GM12878 (cell line): ENCODE data around the gene SP3. TPM values are rescaled to one million over a fixed set of nuclear protein-coding genes. Genes with fewer than 3 reads are reported as not detected.
A peak's percentile ranks its signal among the peaks of the same experiment; 100 is the strongest.

Experiments
- ATAC-seq: fragments of 200-7000 bp; cut with Tn5 transposase; 3 replicates; pipeline ENCODE4 v1.9.1; 2020; ENCODE audit warnings: mild to moderate bottlenecking, moderate library complexity
- BruUV-seq: library from RNA; stranded (reverse); fragments of 400-500 nt; replicated peaks from 2 replicates; lab custom pipeline; 2021; lab: Mats Ljungman, UMichigan
- CTCF ChIA-PET: fragments of 300-600 bp; sonication (Branson Sonifier 250); formaldehyde crosslinking; extraction: SDS; loops from one replicate; lab custom pipeline; 2021; ENCODE audit warnings: inconsistent platforms; lab: Yijun Ruan, JAX
- POLR2A ChIA-PET: fragments of 350-600 bp; formaldehyde crosslinking; extraction: SDS; loops from one replicate; lab custom pipeline; 2021; ENCODE audit warnings: inconsistent platforms; lab: Charles Lee
- RAD21 ChIA-PET: fragments of 300-600 bp; sonication (Branson Sonifier 250); formaldehyde crosslinking; loops from one replicate; lab custom pipeline; 2023; ENCODE audit warnings: antibody characterized with exemption; ENCODE audit not compliant: unreplicated experiment; lab: Charles Lee
- SMC1A ChIA-PET: fragments of 300-600 bp; sonication (Branson Sonifier 250); formaldehyde crosslinking; loops from one replicate; lab custom pipeline; 2023; ENCODE audit not compliant: unreplicated experiment, uncharacterized antibody; lab: Charles Lee
- DNase-seq: peaks from one replicate; pipeline ENCODE4 v3.0.0-alpha.2; 2011; ENCODE audit warnings: low read depth, low spot score
- FAIRE-seq: peaks from 3 replicates; lab custom pipeline; 2011; peaks lifted over from hg19 to GRCh38; lab: Jason Lieb, UNC
- H2AFZ ChIP-seq: 2 replicates; pipeline ENCODE4 v1.6.0; 2011; ENCODE audit warnings: low read depth, low read length, control low read depth; ENCODE audit not compliant: control insufficient read depth
- H3K27ac ChIP-seq: 2 replicates; pipeline ENCODE4 v1.5.1; 2011; ENCODE audit warnings: control low read depth; ENCODE audit not compliant: control insufficient read depth, insufficient read depth
- H3K27me3 ChIP-seq, 2 experiments: replicated peaks in 1 of 2; 2 replicates each; pipeline versions ENCODE4 v1.6.0 to v1.6.1; 2011; ENCODE audit warnings: low read length in 1 of 2; ENCODE audit not compliant: control insufficient read depth in 2 of 2, insufficient read depth in 2 of 2
- H3K36me3 ChIP-seq, 2 experiments: 2 replicates each; pipeline ENCODE4 v1.5.1; 2011; ENCODE audit warnings: low read length in 1 of 2; ENCODE audit not compliant: control insufficient read depth in 2 of 2, insufficient read depth in 2 of 2
- H3K4me1 ChIP-seq: 2 replicates; pipeline ENCODE4 v1.6.1; 2011; ENCODE audit warnings: mild to moderate bottlenecking, low read length, moderate library complexity, mixed read lengths; ENCODE audit not compliant: control insufficient read depth, insufficient read depth
- H3K4me2 ChIP-seq: 2 replicates; pipeline ENCODE4 v1.6.0; 2011; ENCODE audit warnings: control low read depth; ENCODE audit not compliant: control insufficient read depth, insufficient read depth
- H3K4me3 ChIP-seq: fragments of 200-600 bp; sonication (generic); 2 replicates; pipeline ENCODE4 v1.5.1; 2016
- H3K79me2 ChIP-seq: 2 replicates; pipeline ENCODE4 v1.6.0; 2011; ENCODE audit warnings: low read length; ENCODE audit not compliant: control insufficient read depth, insufficient read depth
- H3K9ac ChIP-seq: 2 replicates; pipeline ENCODE4 v1.8.0; 2011; ENCODE audit warnings: low read length, control low read depth, mixed read lengths; ENCODE audit not compliant: control insufficient read depth, insufficient read depth
- H3K9me3 ChIP-seq: replicated peaks from 3 replicates; pipeline ENCODE4 v1.5.1; 2011; ENCODE audit warnings: mild to moderate bottlenecking, low read length; ENCODE audit not compliant: control insufficient read depth, insufficient read depth
- H4K20me1 ChIP-seq: 2 replicates; pipeline ENCODE4 v1.6.0; 2011; ENCODE audit not compliant: control insufficient read depth, insufficient read depth
- BACH1 ChIP-seq: fragments of 450-650 bp; IDR thresholded peaks from 2 replicates; pipeline ENCODE4 v1.6.1; 2017; ENCODE audit warnings: mild to moderate bottlenecking, borderline replicate concordance
- BHLHE40 ChIP-seq, 2 experiments: fragments of 450-650 bp in 1 of 2; IDR thresholded peaks; 2 replicates each; pipeline ENCODE4 v1.6.1; 2011 to 2017; ENCODE audit warnings: low read depth in 2 of 2, borderline replicate concordance in 1 of 2, improper control_type of control experiment in 1 of 2, low read length in 1 of 2, mild to moderate bottlenecking in 1 of 2
- CBX3 ChIP-seq: fragments of 200-600 bp; sonication (generic); IDR thresholded peaks from 2 replicates; pipeline ENCODE4 v1.6.1; 2016; ENCODE audit warnings: low read depth, borderline replicate concordance
- CHD4 ChIP-seq: fragments of 200-600 bp; sonication (generic); IDR thresholded peaks from 2 replicates; pipeline ENCODE4 v1.6.1; 2016; ENCODE audit warnings: mild to moderate bottlenecking
- ETV6 ChIP-seq, 2 experiments: fragments of 450-650 bp in 1 of 2; IDR thresholded peaks in 1 of 2; conservative IDR thresholded peaks in 1 of 2; 2 replicates each; pipeline ENCODE4 v1.6.1; 2014; ENCODE audit warnings: antibody characterized with exemption in 1 of 2, borderline replicate concordance in 1 of 2, low read depth in 1 of 2, mild to moderate bottlenecking in 1 of 2, moderate library complexity in 1 of 2
- FOXM1 ChIP-seq: IDR thresholded peaks from 2 replicates; pipeline ENCODE4 v1.6.1; 2012; ENCODE audit warnings: low read depth, mild to moderate bottlenecking, inconsistent platforms, low read length, moderate library complexity
- JUND ChIP-seq: IDR thresholded peaks from 2 replicates; pipeline ENCODE4 v1.6.1; 2012; ENCODE audit warnings: low read depth, mild to moderate bottlenecking, low read length, improper control_type of control experiment, moderate library complexity
- KAT2A ChIP-seq: conservative IDR thresholded peaks from 2 replicates; pipeline ENCODE4 v1.6.1; 2011; ENCODE audit warnings: low read depth, low read length; ENCODE audit not compliant: control insufficient read depth
- NR2C2 ChIP-seq: IDR thresholded peaks from 2 replicates; pipeline ENCODE4 v1.6.1; 2011; ENCODE audit warnings: borderline replicate concordance, low read depth; ENCODE audit not compliant: control insufficient read depth, insufficient read length
- PKNOX1 ChIP-seq: fragments of 450-650 bp; IDR thresholded peaks from 2 replicates; pipeline ENCODE4 v1.6.1; 2016; ENCODE audit warnings: mild to moderate bottlenecking
- SREBF2 ChIP-seq: IDR thresholded peaks from 2 replicates; pipeline ENCODE4 v1.6.1; 2012; ENCODE audit warnings: mild to moderate bottlenecking, low read length
- TCF7 ChIP-seq: IDR thresholded peaks from 2 replicates; pipeline ENCODE4 v1.6.1; 2014; ENCODE audit warnings: antibody characterized with exemption, borderline replicate concordance
- WGBS: methylation state at CpG from one replicate; pipeline ENCODE4 v1.1.6; 2016; ENCODE audit warnings: low lambda C conversion rate; ENCODE audit not compliant: insufficient replicate concordance, insufficient coverage; ENCODE audit errors: missing lambda C conversion rate; 5-methylcytosine and 5-hydroxymethylcytosine counted together
- in situ Hi-C: fragments of 300-500 bp; cut with MboI; formaldehyde crosslinking; loops from 9 replicates; pipeline ENCODE4 v1.14.3; 2018; ENCODE audit warnings: mixed read lengths
- intact Hi-C: fragments of 100-400 bp; cut with micrococcal nuclease; formaldehyde crosslinking; loops from one replicate; pipeline ENCODE4 v1.14.2; 2022; ENCODE audit not compliant: unreplicated experiment
- polyA plus RNA-seq, 11 experiments: library from polyadenylated mRNA; depleted of rRNA in 4 of 11; unstranded in 6 of 11; stranded (reverse) in 5 of 11; fragments of >200 nt; fragmentation: Nextera tagmentation in 4 of 11; fragmentation: Illumina TruSeq in 1 of 11; extraction: Ambion mirVana in 4 of 11; extraction: Trizol in 1 of 11; gene quantifications; 1 replicate in 1 of 11; 2 replicates in 10 of 11; pipeline versions ENCODE4 v1.2.1 to v1.2.3, GENCODE V29; 2011 to 2016; ENCODE audit warnings: inconsistent platforms in 2 of 11, missing spikeins in 2 of 11, low read depth in 1 of 11
- total RNA-seq, 4 experiments: library from RNA; depleted of rRNA in 3 of 4; stranded (reverse); fragments of >200 nt in 3 of 4; fragmentation: Illumina TruSeq in 1 of 4; extraction: Trizol in 1 of 4; gene quantifications; 2 replicates each; pipeline versions ENCODE4 v1.2.1 to v1.2.3, GENCODE V29; 2013 to 2021

Gene SP3
- total and polyA plus RNA-seq, 10 of the 15 experiments (the other 5 are each of a cell fraction or from before 2014, with no cell fraction given), result 9.9 to 87.6 (median 52.4) TPM

GRCh38 chr2:173959909-173960308 lies 5.3 kb downstream of the SP3 start:
- intact Hi-C loops (loop anchor here (10.0 kb wide), 3 partner anchors 285 to 635 kb away; partner anchors contain the start of genes OLA1 and WIPF1), in situ Hi-C loops (no loop called here)
- Histone ChIP-seq H3K79me2 (peaks cover 92% of the 10 kb centered on the region), H3K9me3 (no peaks in the 10 kb centered on the region), H3K4me1 (no peaks in the 10 kb centered on the region), H3K27me3 (no peaks in the 10 kb centered on the region), H3K9ac (no peak overlapping the region), H2AFZ (no peak overlapping the region)
- ATAC-seq (no peak), DNase-seq (no peak), FAIRE-seq (no peak)
- ChIA-PET POLR2A (interaction anchor here (0.5 kb wide), 1 partner anchor 844 kb away, joined by 3 read pairs; no protein-coding TSS in a partner anchor), RAD21 (interaction anchor here (1.8 kb wide), 1 partner anchor 15 kb away, joined by 3 read pairs; no protein-coding TSS in a partner anchor), CTCF (no interaction called here)
- BruUV-seq, result no TSS peak
- TF ChIP-seq CHD4 (no peak), BHLHE40 (IDR thresholded peaks at IDR 0.05; ENCODE audit: borderline replicate concordance in 1 of 2, low read depth in 2 of 2, low read length in 1 of 2) (0 out of 4 replicates have a peak, but pooled peaks of 1 of the 2 experiments have one; percentile 15)
- TF ChIP-seq, all 136 proteins: peak for 1
- H4K20me1 ChIP-seq, result peaks cover 3% of the 10 kb centered on the region; the same call in 1 of the 2 replicates
- WGBS, result 100% methylated on average over 7 of the region's 7 CpGs
- peaks cover 4 to 16% of the 10 kb centered on the region in 2 experiments for H3K36me3 ChIP-seq
- SMC1A ChIA-PET, result interaction anchor here (2.1 kb wide), 1 partner anchor 16 kb away, joined by 6 read pairs; no protein-coding TSS in a partner anchor
- H3K4me2 ChIP-seq, result no peak overlapping the region
- H3K4me3 ChIP-seq, result peak overlapping the region; percentile 76; the same call in 1 of the 2 replicates
- H3K27ac ChIP-seq, result no peak overlapping the region

- POLR2A ChIA-PET, result no interaction called here
- no peaks in the 10 kb centered on the region for H3K4me1 ChIP-seq
- intact Hi-C loops, result loop anchor here (10.0 kb wide), 1 partner anchor 385 kb away; no protein-coding TSS in a partner anchor
- TF ChIP-seq SREBF2 (no peak), CBX3 (no peak), JUND (no peak), TCF7 (no peak), ETV6 (conservative IDR thresholded peaks at IDR 0.05 in 1 of 2, IDR thresholded peaks at IDR 0.05 in 1 of 2; ENCODE audit: borderline replicate concordance in 1 of 2, low read depth in 1 of 2) (no peak), FOXM1 (no peak), BACH1 (no peak), PKNOX1 (peak; percentile 31; the same call in 1 of the 2 replicates), NR2C2 (no peak), KAT2A (no peak)
Observed at GRCh38 chr2:173959358-173959884, 5.8 kb downstream of the SP3 start.

More at GRCh38 chr2:173959358-173959884, 5.8 kb downstream of the SP3 start:
- Histone ChIP-seq H3K4me2 (no peak overlapping the region), H3K79me2 (peaks cover 93% of the 10 kb centered on the region), H4K20me1 (peaks cover 3% of the 10 kb centered on the region; the same call in 1 of the 2 replicates), H3K36me3 (peaks cover 4 to 19% of the 10 kb centered on the region in 2 experiments), H2AFZ (no peak overlapping the region), H3K27ac (no peak overlapping the region), H3K4me3 (peak overlapping the region; percentile 76; the same call in 1 of the 2 replicates), H3K9ac (no peak overlapping the region), H3K9me3 (no peaks in the 10 kb centered on the region), H3K27me3 (no peaks in the 10 kb centered on the region)
- no peak for FAIRE-seq
- WGBS, result 81% methylated on average over 16 of the region's 16 CpGs
- in situ Hi-C loops, result no loop called here
- DNase-seq, result no peak
- ChIA-PET RAD21 (interaction anchor here (0.7 to 1.8 kb wide), 2 partner anchors 15 to 19 kb away, joined by 3 read pairs; no protein-coding TSS in a partner anchor), SMC1A (no interaction called here), CTCF (no interaction called here)
- BruUV-seq, result no TSS peak
- no peak for ATAC-seq
